HEK293 (cell line): ENCODE measurements around the gene HSD17B14.

Experiments used
- BCL11A ChIP-seq: fragments of 450-650 bp; formaldehyde crosslinking; IDR thresholded peaks from 2 replicates; pipeline ENCODE4 v1.5.1; 2016; ENCODE audit warnings: low read depth, missing biosample characterization, missing genetic modification characterization
- BCL11B ChIP-seq: fragments of 450-650 bp; formaldehyde crosslinking; IDR thresholded peaks from 2 replicates; pipeline ENCODE4 v1.5.1; 2016; ENCODE audit warnings: low read depth, missing biosample characterization, missing genetic modification characterization
- BCL6B ChIP-seq: fragments of 450-650 bp; formaldehyde crosslinking; IDR thresholded peaks from 2 replicates; pipeline ENCODE4 v1.5.1; 2017; ENCODE audit warnings: missing biosample characterization, missing genetic modification characterization
- CTCF ChIP-seq: fragments of 450-650 bp; formaldehyde crosslinking; IDR thresholded peaks from 2 replicates; pipeline ENCODE4 v1.5.1; 2016; ENCODE audit warnings: missing biosample characterization, missing genetic modification characterization
- FEZF1 ChIP-seq: fragments of 450-650 bp; formaldehyde crosslinking; IDR thresholded peaks from 2 replicates; pipeline ENCODE4 v1.5.1; 2016; ENCODE audit warnings: missing biosample characterization, missing genetic modification characterization
- KLF10 ChIP-seq: fragments of 450-650 bp; IDR thresholded peaks from 2 replicates; pipeline ENCODE4 v1.5.1; 2018; ENCODE audit warnings: missing biosample characterization, mild to moderate bottlenecking, missing genetic modification characterization
- KLF9 ChIP-seq: fragments of 450-650 bp; formaldehyde crosslinking; IDR thresholded peaks from 2 replicates; pipeline ENCODE4 v1.5.1; 2016; ENCODE audit warnings: missing biosample characterization, missing genetic modification characterization, low read depth
- PRDM6 ChIP-seq: fragments of 450-650 bp; formaldehyde crosslinking; IDR thresholded peaks from 2 replicates; pipeline ENCODE4 v1.5.1; 2017; ENCODE audit warnings: missing biosample characterization, missing genetic modification characterization
- SCRT1 ChIP-seq: fragments of 450-650 bp; formaldehyde crosslinking; IDR thresholded peaks from 2 replicates; pipeline ENCODE4 v1.5.1; 2016; ENCODE audit warnings: missing biosample characterization, missing genetic modification characterization, borderline replicate concordance
- SCRT2 ChIP-seq: fragments of 450-650 bp; formaldehyde crosslinking; IDR thresholded peaks from 2 replicates; pipeline ENCODE4 v1.5.1; 2016; ENCODE audit warnings: missing biosample characterization, missing genetic modification characterization
- SETDB1 ChIP-seq: IDR thresholded peaks from one replicate; pipeline ENCODE4 v1.6.1; 2017; ENCODE audit warnings: mild to moderate bottlenecking, low read length, moderate library complexity, mixed read lengths; ENCODE audit not compliant: insufficient read length
- ZBTB10 ChIP-seq: fragments of 450-650 bp; formaldehyde crosslinking; IDR thresholded peaks from 2 replicates; pipeline ENCODE4 v1.5.1; 2016; ENCODE audit warnings: missing biosample characterization, missing genetic modification characterization
- ZBTB21 ChIP-seq: fragments of 450-650 bp; formaldehyde crosslinking; IDR thresholded peaks from 2 replicates; pipeline ENCODE4 v1.5.1; 2017; ENCODE audit warnings: missing biosample characterization, missing genetic modification characterization
- ZFP69B ChIP-seq: fragments of 450-650 bp; formaldehyde crosslinking; IDR thresholded peaks from 2 replicates; pipeline ENCODE4 v1.5.1; 2016; ENCODE audit warnings: missing biosample characterization, missing genetic modification characterization
- ZNF155 ChIP-seq: fragments of 450-650 bp; formaldehyde crosslinking; IDR thresholded peaks from 2 replicates; pipeline ENCODE4 v1.5.1; 2016; ENCODE audit warnings: missing biosample characterization, missing genetic modification characterization
- ZNF18 ChIP-seq: fragments of 450-650 bp; formaldehyde crosslinking; IDR thresholded peaks from 2 replicates; pipeline ENCODE4 v1.5.1; 2016; ENCODE audit warnings: missing biosample characterization, missing genetic modification characterization
- ZNF23 ChIP-seq: fragments of 450-650 bp; formaldehyde crosslinking; IDR thresholded peaks from 2 replicates; pipeline ENCODE4 v1.5.1; 2016; ENCODE audit warnings: missing biosample characterization, missing genetic modification characterization, borderline replicate concordance
- ZNF266 ChIP-seq: fragments of 450-650 bp; formaldehyde crosslinking; IDR thresholded peaks from 2 replicates; pipeline ENCODE4 v1.5.1; 2016; ENCODE audit warnings: missing biosample characterization, missing genetic modification characterization, low read depth
- ZNF324 ChIP-seq: fragments of 450-650 bp; formaldehyde crosslinking; IDR thresholded peaks from 2 replicates; pipeline ENCODE4 v1.5.1; 2016; ENCODE audit warnings: missing biosample characterization, missing genetic modification characterization
- ZNF391 ChIP-seq: fragments of 450-650 bp; formaldehyde crosslinking; IDR thresholded peaks from 2 replicates; pipeline ENCODE4 v1.5.1; 2016; ENCODE audit warnings: low read depth, missing biosample characterization, missing genetic modification characterization, borderline replicate concordance
- ZNF530 ChIP-seq: fragments of 450-650 bp; formaldehyde crosslinking; IDR thresholded peaks from 2 replicates; pipeline ENCODE4 v1.5.1; 2016; ENCODE audit warnings: low read depth, missing biosample characterization, missing genetic modification characterization
- ZNF544 ChIP-seq: fragments of 450-650 bp; formaldehyde crosslinking; IDR thresholded peaks from 2 replicates; pipeline ENCODE4 v1.5.0; 2017; ENCODE audit warnings: missing biosample characterization, missing genetic modification characterization
- ZNF548 ChIP-seq: fragments of 450-650 bp; formaldehyde crosslinking; IDR thresholded peaks from 2 replicates; pipeline ENCODE4 v1.5.1; 2016; ENCODE audit warnings: missing biosample characterization, missing genetic modification characterization
- ZNF558 ChIP-seq: fragments of 450-650 bp; formaldehyde crosslinking; IDR thresholded peaks from 2 replicates; pipeline ENCODE4 v1.5.1; 2016; ENCODE audit warnings: missing biosample characterization, missing genetic modification characterization
- ZNF560 ChIP-seq: fragments of 450-650 bp; formaldehyde crosslinking; IDR thresholded peaks from 2 replicates; pipeline ENCODE4 v1.5.1; 2017; ENCODE audit warnings: missing biosample characterization, missing genetic modification characterization, borderline replicate concordance
- ZNF561 ChIP-seq: fragments of 450-650 bp; IDR thresholded peaks from 2 replicates; pipeline ENCODE4 v1.5.1; 2018; ENCODE audit warnings: missing biosample characterization, missing genetic modification characterization, borderline replicate concordance
- ZNF623 ChIP-seq: fragments of 450-650 bp; formaldehyde crosslinking; IDR thresholded peaks from 2 replicates; pipeline ENCODE4 v1.5.1; 2016; ENCODE audit warnings: missing biosample characterization, missing genetic modification characterization
- ZNF677 ChIP-seq: fragments of 450-650 bp; IDR thresholded peaks from 2 replicates; pipeline ENCODE4 v1.5.0; 2018; ENCODE audit warnings: missing biosample characterization, mild to moderate bottlenecking, missing genetic modification characterization, moderate library complexity
- ZNF76 ChIP-seq: fragments of 450-650 bp; formaldehyde crosslinking; IDR thresholded peaks from 2 replicates; pipeline ENCODE4; 2016; ENCODE audit warnings: low read depth, missing biosample characterization, missing genetic modification characterization, borderline replicate concordance
- ZNF768 ChIP-seq: fragments of 450-650 bp; formaldehyde crosslinking; IDR thresholded peaks from 2 replicates; pipeline ENCODE4 v1.5.1; 2018; ENCODE audit warnings: missing biosample characterization, mild to moderate bottlenecking, missing genetic modification characterization
- ZNF792 ChIP-seq: fragments of 450-650 bp; formaldehyde crosslinking; IDR thresholded peaks from 2 replicates; pipeline ENCODE4 v1.5.1; 2016; ENCODE audit warnings: missing biosample characterization, missing genetic modification characterization
- ZNF837 ChIP-seq: fragments of 450-650 bp; formaldehyde crosslinking; IDR thresholded peaks from 2 replicates; pipeline ENCODE4 v1.5.1; 2016; ENCODE audit warnings: missing biosample characterization, missing genetic modification characterization
- ZSCAN16 ChIP-seq: fragments of 450-650 bp; formaldehyde crosslinking; IDR thresholded peaks from 2 replicates; pipeline ENCODE4 v1.5.1; 2016; ENCODE audit warnings: missing biosample characterization, missing genetic modification characterization

Gene HSD17B14

GRCh38 chr19:48872884-48873475 lies 36.7 kb upstream of the HSD17B14 start (continued):
- no peak for TF ChIP-seq ZNF18 (tag by site-specific recombination)
- TF ChIP-seq BCL11A = no peak
- no peak for TF ChIP-seq ZNF561 (tag by site-specific recombination)
- TF ChIP-seq ZNF266 (tag by site-specific recombination) = no peak
- no peak for TF ChIP-seq CTCF (tag by site-specific recombination)
- no peak for TF ChIP-seq SETDB1
- no peak for TF ChIP-seq ZNF76 (tag by site-specific recombination)
- no peak for TF ChIP-seq BCL6B (tag by site-specific recombination)
- TF ChIP-seq ZNF391 (tag by site-specific recombination) = no peak
- TF ChIP-seq ZNF792 (tag by site-specific recombination) = no peak
- TF ChIP-seq KLF9 (tag by site-specific recombination) = peak; percentile 95
- no peak; the same call in 1 of the 2 replicates for TF ChIP-seq ZBTB10
- no peak for TF ChIP-seq ZFP69B (tag by site-specific recombination)
- no peak for TF ChIP-seq ZNF530 (tag by site-specific recombination)
- TF ChIP-seq ZNF324 (tag by site-specific recombination) = no peak
- TF ChIP-seq ZNF560 (tag by site-specific recombination) = no peak
- TF ChIP-seq ZNF623 (tag by site-specific recombination) = no peak
- TF ChIP-seq PRDM6 (tag by site-specific recombination) = no peak; the same call in 1 of the 2 replicates
- TF ChIP-seq ZSCAN16 (tag by site-specific recombination) = no peak
- TF ChIP-seq FEZF1 (tag by site-specific recombination) = peak; percentile 99
- TF ChIP-seq ZNF155 (tag by site-specific recombination) = no peak
- peak; percentile 67; the same call in 1 of the 2 replicates for TF ChIP-seq KLF10
- TF ChIP-seq ZNF558 (tag by site-specific recombination) = no peak
- no peak for TF ChIP-seq SCRT2 (tag by site-specific recombination)
- TF ChIP-seq ZNF548 (tag by site-specific recombination) = no peak
- TF ChIP-seq ZNF677 (tag by site-specific recombination) = no peak
- no peak for TF ChIP-seq ZNF544 (tag by site-specific recombination)
- no peak for TF ChIP-seq ZNF23
- no peak for TF ChIP-seq SCRT1 (tag by site-specific recombination)
- TF ChIP-seq BCL11B (tag by site-specific recombination) = no peak
- no peak for TF ChIP-seq ZNF837 (tag by site-specific recombination)
- TF ChIP-seq ZNF768 = no peak
- TF ChIP-seq ZBTB21 = 0 out of 2 replicates have a peak, but pooled peaks have one; percentile 10
